DMS 273 treated with DMSO at 0.1 percent for 48 hours (cell line): ENCODE results near the gene NAGPA.

Experiments used
- DNase-seq: peaks from one replicate; lab custom pipeline; 2025; lab: John Stamatoyannopoulos, UW

The NAGPA gene

DNA sequence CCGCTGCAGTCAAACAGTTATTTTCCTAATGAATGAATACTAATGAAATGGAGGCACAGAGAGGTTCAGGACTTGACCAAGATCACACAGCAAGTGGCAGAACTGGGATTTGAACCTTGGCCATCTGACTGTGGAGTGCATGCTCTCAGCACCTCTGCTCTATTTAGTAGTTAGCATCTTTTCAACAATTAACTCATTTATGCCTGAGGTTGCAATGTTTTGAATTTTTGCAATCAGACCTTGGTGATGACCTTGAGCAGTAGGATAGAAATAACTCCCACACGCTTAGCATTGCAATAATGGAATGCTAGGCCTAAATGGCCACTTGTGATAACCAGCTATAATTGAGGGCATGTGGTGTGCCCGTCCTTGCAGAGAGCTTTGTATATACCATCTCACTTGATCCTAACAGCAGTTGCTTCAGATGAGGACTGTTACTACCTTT lies 31.0 kb downstream of the NAGPA start:
- DNase-seq, result no peak

DNA sequence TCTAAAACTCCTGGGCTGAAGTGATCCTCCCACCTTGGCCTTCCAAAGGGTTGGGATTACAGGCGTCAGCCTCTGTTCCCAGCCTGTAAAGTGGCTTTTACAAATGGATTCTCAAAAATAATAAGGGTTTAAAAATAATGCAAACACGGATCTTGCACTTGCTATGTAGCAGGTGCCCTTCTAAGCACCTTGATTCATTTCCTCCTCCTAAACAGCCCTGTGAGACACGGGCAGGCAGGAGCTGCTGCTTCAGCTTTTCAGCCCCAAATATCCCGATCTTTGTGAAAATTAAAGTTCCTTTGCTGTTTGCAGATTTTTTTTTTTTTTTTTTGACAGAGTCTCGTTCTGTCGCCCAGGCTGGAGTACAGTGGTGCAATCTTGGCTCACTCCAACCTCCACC lies 31.7 kb downstream of the NAGPA start:
- no peak for DNase-seq

DNA sequence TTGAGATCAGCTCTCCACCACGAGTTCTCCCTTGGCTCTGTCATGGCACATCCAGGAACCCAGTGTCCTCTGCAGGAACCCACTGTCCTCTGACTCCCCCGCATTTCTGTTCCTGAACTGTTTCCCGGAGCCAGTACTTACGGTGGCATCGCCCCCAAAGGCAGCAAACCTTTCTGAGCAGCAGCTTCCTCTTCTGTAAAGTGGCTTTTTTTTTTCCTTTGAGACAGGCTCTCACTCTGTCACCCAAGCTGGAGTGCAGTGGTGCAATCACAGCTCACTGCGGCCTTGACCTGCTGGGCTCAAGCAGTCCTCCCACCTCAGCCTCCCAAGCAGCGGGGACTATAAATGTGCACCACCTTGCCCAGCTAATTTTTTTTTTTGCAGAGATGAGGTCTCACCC lies 32.2 kb downstream of the NAGPA start:
- DNase-seq, result no peak

DNA sequence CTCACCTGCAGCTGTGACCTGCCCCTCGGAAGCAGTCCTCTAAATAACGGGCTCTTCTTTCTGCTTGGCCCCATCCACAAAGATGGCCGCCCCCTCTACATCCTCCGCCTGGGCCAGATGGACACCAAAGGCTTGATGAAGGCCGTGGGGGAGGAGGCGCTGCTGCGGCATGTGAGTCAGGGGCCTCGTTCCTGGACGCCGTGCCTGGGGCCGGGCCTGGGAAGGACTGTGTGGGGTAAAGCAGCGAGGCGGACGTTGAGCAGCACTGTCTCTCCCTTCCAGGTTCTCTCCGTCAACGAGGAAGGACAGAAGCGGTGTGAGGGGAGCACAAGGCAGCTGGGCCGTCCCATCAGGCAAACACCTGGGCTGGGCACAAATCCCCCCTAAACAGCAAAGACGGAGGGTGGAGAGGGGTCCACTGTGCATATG lies 33.1 kb downstream of the NAGPA start:
- DNase-seq, result no peak

DNA sequence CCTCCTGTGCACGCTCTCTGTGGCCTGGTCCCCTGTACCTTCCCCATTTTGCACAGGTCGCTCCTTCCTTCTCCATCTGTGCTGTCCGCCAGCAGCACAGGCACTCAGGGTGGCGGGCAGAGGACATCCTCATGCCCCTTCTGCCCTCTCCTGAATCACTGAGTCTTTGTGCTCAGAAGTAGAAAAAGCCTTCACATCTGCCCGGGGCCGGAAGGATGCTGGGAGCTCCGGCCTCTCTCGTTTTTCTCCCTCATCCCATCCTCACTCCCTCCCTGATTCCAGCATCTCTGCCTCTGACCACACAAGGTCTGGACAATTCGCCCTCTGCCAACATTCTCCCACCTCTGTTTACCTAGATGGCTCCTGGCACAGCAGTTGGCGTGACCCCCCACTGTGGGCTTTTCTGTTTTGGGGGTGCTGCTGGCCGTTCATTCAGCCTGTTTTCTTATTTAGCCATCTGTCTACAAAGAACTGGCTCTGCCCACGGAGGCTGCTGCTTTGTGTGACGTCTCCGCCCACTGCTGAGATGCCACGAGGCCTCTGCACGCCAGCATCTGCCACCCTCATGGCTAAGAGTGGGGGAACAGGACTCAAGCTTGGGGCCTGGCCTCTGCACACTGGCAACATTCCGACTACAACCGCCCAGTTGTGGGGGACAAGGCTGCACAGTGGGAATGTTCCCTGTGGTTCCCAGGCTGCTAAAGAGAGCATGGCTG lies 38.9 kb downstream of the NAGPA start:
- no peak for DNase-seq

DNA sequence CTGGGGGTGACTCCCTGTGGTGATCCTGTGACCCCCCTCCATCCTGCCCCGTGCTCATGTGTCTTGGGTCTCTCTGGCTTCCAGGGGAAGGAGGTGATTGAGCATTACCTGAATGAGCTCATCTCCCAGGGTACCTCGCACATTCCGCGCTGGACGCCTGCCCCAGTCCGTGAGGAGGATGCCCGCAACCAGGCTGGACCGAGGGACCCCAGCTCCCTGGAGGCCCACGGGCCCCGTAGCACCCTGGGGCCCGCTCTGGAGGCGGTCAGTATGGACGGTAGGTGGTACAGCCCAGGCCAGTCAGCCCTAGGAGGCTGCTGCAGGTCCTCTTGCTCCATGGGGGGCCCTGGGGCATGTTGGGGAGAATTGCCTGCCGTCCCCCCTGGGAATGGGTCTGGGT lies 42.0 kb downstream of the NAGPA start:
- DNase-seq, result no peak

DNA sequence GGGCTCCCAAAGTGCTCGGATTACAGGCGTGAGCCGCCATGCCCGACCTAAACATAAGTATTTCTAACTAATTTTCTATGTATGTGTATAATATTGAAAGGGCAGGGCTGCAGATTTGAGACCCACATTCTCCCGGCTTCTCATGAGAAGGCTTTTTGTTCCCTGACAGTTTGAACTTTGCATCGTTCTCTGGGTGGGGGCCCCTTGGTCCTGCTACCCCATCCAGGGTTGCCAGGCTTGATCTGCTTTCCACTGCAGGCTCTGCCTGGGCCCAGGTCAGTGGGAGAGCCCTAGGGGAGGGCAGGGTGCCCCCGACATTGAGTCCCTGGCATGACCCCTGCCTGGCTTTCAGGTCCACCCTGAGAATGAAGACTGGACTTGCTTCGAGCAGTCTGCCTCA lies 43.3 kb downstream of the NAGPA start:
- DNase-seq, result no peak

DNA sequence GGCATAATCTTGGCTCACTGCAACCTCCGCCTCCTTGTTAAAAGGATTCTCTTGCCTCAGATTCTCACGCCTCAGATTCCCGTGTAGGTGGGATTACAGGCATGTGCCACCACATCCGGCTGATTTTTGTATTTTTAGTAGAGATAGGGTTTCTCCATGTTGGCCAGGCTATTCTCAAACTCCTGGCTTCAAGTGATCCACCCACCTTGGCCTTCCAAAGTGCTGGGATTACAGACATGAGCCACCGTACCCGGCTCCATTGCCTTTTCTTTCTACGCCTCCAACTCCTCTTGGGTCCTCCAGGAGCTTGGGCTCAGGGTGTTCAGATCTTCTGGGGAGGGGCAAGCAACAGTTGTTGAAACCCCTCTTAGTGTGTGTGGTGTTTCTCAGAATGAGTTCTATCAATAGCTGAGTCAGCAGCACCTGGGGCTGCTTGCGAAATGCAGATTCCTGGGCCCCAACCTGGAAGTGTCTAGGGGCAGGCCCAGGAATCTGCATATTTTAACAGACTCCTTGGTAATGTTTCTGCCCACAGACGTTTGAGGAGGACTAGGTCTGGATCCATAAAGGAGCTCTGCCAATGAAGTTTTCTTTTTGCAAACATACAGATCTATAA lies 44.2 kb downstream of the NAGPA start:
- DNase-seq, result no peak

DNA sequence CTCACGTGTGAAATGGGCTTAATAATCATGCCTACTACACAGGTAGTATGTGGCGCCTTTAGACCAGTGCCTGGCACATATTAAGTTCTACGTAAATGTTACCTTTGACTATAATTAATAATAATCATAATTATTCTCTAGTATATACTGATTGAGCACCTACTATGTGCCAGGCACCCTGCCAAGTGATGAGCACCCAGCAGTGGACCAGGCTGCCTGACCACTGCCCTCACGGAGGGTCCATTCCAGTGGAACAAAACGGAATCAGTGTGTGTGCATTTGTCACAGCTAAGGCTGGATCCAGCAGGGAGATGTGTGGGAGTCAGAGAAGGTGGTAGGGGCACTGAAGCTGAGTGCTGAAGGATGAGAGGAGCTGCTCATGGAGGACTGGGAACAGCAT lies 45.1 kb downstream of the NAGPA start:
- DNase-seq, result no peak

DNA sequence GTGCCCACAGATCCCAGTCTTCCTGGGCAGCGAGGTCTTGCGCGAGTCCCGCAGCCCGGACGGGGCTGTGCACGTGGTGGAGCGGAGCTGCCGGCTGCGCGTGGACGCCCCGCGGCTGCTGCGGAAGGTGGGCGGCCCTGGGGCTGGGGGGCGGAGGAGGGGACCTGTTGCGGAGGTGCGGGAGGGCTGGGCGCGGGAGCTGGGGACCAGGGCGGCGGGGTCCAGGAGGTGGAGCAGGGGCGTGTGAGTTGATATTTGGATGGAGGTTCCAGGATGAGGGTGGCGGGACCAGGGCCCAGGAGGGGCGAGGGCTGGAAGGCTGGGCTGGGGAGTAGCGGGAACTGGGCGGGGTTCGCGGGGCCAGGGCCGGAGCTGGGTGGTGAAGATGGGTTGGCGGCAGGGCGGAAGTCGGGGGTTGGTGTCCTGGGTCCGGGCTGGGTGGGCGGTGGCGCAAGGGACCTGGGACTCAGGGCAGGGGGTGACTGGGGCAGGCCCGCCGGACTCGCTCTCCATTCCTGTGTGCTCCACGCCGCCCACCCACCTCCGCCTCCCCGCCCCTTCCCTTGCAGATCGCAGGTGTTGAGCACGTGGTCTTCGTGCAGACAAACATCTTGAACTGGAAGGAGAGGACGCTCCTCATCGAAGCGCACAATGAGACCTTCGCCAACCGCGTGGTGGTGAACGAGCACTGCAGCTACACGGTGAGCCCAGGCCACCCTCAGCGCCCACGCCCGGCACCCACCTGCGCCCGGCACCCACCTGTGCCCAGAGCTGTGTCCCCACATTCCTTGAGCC lies 46.0 kb downstream of the NAGPA start:
- DNase-seq, result no peak

DNA sequence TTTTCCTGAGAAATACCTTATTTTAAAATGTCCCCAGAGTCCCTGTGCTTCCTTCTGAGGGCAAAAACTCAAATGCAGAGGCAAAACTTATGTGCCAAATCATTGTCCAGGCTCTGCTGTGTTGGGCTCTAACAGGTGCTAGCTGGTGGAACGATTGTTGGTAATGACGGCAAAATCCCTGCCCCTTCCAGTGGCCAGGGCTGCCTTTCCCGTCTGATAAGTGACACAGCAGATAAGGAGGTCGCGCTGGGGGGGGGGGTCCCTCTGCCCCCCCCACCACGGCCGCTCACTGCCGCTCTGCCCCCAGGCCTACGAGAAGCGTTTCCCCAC lies 46.5 kb downstream of the NAGPA start:
- DNase-seq, result no peak

DNA sequence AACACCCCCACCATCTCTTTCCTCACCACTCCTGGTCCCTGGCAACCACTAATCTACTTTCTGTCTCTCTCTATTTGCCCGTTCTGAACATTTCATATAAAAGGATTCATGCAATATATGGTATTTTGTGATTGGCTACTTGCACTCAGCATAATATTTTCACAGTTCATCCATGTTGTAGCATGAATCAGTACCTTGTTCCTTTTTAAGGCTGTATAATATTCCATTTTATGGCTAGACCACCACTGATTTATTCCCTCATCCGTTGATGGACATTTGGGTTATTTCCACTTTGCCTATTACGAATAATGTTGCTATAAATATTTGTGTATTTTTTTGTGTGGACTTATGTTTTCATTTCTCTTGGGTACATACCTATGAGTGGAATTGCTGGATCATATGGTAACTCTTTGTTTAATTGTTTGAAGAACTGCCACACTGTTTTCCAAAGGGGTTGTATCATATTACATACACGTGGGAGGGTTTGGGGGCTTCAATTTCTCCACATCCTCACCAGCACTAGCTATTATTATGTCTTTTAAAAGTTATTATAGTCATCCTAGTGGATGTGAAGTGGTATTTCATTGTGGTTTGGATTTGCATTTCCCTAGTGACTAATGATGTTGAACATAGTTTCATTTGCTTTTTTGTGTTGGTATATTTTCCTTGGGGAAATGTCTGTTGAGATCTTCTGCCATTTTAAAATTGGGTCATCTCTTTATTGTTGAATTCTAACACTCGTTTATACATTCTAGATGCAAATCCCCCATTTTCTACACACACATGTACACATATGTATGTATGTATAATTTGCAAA lies 49.4 kb downstream of the NAGPA start:
- DNase-seq, result no peak

DNA sequence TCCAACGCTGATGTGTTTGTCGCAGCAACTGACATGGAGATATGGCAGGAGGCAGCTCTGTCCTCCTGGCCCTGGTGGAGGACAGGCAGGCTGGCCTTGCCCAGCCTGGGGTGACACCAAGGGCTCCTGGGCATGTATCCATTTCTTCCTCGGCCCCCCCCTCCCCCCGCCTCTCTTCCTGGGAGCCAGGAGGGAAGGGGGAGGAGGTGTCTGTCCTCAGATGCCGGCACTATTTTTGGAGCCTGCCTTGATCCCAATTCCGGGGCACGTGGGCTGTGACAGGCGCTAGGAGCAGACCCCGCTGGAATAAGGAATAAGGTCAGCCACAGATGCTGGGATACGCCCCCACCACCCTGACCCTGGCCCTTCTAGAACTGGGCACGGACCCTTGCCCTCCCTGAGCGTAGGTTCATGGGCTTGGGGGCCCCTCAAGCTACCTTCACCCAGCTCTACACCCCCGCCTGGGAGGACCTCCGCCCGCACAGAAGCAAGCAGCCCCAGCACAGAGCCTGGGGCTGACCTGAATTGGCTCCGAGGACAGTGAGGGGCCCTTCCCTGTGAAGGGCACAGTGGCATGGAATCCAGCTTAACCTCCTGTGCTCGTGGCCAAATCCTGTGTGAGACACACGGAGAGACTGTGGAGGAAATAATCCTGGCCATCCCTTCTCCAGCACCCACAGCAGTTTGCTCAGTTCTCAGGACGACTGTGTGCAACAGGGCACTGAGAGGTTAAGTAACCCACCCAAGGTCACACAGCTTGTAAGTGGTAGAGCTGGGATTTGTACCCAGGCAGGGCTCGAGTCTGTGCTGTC lies 51.5 kb downstream of the NAGPA start:
- DNase-seq, result no peak

DNA sequence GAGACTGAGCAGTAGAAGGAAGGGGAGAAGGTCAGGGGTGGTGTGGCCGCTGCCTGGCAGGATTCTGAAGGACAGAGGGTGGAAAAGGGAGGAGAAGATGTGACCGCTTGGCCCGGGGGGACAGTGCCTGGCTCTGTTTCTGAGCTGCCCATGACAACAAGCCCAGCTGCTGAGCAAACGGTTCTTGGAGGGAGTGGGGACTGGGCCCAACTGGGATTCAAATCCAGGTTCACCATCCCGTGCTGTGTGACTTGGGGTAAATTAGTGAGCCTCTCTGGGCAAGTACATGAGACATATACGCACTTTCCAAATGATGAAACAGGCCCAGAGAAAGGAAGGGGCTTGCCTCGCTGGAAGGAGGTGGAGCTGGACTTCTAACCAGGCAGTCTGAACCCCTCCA lies 52.3 kb downstream of the NAGPA start:
- DNase-seq, result no peak

DNA sequence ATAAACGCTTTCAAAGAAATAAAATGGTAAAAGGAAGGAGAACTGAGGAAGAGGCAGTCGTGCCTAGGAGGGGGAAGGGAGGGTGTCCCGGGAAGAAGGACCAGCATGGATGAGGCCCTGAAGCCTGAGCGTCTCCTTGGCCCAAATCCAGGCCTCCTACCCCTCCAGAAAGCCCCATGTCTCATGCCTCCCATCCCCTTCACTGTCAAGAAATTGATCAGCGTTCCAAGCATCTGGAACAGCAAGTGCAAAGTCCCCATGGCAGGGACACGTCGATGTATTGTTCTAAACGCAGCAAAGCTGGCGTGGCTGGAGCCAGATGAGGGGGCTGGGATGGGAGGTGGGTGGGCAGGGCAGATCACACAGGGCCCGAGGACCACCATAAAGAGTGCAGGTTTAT lies 53.0 kb downstream of the NAGPA start:
- no peak for DNase-seq

DNA sequence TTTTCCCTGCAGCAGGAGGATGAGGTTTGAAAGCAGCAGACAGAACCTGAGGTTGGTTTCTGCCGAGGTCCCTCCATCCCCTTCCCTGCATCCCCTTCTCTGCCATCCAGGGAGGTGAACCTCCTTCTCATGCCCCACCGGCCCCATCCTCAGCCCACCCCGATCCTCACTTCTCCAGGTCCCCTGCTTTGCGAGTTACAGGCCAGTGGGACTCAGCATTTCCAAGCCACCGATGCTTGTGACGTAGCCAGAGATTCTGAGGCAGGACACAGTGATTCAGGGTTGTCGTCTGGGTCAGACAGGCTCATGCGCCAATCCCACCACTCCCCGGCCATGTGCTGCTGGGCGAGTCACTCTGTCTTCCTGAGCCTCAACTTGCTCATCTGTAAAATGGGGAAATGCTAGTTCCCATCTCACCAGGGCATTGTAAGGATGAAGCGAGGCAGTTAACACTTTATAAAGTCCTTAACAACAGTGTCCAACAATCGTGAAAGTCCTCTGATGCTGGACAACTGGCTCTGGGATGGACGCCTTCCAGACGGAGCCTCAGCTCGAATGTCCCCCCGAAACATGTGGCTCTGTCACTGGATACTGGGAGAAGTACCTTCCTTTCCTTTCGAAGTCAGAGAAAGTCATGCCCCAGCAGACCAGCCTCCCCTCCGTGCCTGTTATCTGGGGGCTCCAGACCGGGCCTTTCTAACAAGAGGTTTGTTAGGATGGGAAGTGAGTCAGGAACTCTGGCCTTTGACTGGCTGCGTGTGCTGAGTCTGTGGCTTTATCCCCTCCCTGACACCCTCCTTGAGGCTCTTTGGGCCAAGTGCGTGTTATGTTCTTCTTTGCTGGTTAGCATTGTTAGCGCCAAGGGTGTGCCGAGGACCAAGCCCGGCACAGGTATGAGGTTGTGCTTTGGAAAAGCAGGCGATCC lies 53.7 kb downstream of the NAGPA start:
- no peak for DNase-seq

DNA sequence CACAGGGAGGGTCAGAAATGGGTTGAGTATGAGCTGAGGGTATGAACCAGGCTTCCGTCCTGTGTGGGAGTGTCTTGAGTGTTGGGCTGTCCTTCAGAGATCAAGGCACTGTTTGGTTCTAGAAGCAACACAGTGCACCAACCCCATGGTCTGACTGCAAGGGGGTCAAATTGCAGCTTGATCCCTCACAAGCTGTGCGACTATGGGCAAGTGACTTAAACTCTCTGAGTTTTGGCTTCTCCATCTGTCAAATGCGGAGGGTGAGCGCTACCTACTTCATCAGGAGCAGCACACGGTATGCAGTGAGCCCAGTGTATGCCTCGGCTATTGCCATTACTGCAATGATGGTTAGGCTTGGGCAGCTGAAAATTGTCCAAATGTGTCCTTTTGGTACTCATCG lies 54.6 kb downstream of the NAGPA start:
- DNase-seq, result no peak

DNA sequence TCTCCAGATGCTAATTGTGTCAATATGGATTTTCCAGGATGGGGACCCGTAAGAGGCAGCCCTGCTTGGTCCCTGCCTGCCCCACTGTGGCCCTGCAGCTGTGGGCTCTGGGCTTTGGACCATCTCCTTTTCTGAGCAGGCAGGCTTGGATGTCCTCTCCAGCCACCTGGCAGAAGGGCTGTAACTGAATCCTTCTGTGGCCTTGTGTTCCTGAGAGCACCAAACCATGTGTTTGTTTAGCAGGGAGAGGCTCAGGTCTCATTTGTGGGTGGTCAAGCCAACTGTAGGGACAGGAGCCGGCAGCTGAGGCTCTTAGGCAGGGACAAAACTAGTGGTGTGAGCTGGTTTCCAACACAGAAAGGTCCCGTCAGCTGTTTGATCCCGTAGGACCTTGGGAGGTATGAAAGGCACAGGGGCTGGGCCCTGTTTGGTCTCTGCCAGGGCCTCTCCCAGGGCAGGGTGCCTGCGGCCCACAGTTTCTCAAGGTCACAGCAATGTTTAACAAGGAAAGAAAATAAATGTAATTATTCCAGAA lies 57.1 kb downstream of the NAGPA start:
- DNase-seq, result no peak

DNA sequence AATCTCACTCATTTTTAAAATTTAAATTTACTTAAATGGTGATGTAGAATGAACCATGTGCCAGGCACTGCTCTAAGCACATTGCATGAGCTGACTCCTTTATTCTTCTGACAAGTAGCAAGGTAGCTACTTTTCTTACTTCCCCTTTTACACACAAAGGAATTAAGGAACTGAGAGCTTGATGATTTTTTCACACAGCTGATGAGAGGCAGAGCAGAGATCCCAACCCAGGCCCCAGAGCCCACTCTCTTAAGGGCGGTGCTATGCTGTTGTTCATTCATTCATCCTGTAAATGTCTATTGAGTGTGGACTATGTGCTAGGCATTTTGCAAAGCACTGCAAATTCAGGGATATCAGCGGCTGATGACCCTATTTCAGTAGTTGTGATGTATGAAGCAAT lies 57.7 kb downstream of the NAGPA start:
- no peak for DNase-seq
